ENCODE measurements around the gene TGM3.

GRCh38 chr20:2382833-2383232 lies 87.0 kb downstream of the TGM3 start:
- no peak for TF ChIP-seq CTCF (optimal IDR thresholded peaks at IDR 0.05 in 1 of 3, IDR thresholded peaks at IDR 0.05 in 1 of 3, conservative IDR thresholded peaks at IDR 0.05 in 1 of 3; ENCODE audit: extremely low read depth in 1 of 3, insufficient read depth in 2 of 3, low read length in 3 of 3)
- no peak for TF ChIP-seq EZH2 (IDR thresholded peaks at IDR 0.05; ENCODE audit: low read length)
